H1 (cell line): ENCODE data around the gene LRPPRC. TPM values are rescaled to one million over a fixed set of nuclear protein-coding genes. Genes with fewer than 3 reads are reported as not detected.
A peak's percentile ranks its signal among the peaks of the same experiment; 100 is the strongest.

Experiments used
- CTCF ChIA-PET: fragments of 300-600 bp; sonication (Branson Sonifier 250); formaldehyde crosslinking; loops from one replicate; lab custom pipeline; 2021; ENCODE audit not compliant: partially characterized antibody; lab: Charles Lee
- POLR2A ChIA-PET: fragments of 300-600 bp; sonication (Branson Sonifier 250); formaldehyde crosslinking; loops from one replicate; lab custom pipeline; 2021; ENCODE audit warnings: inconsistent platforms; ENCODE audit not compliant: partially characterized antibody; lab: Charles Lee
- DNase-seq, 2 experiments: peaks; one replicate each; pipeline versions ENCODE4 v3.0.0 to v3.0.0-alpha.2; 2010 to 2022; ENCODE audit warnings: low spot score in 2 of 2, low read depth in 1 of 2, mixed read lengths in 1 of 2
- FAIRE-seq: peaks from 2 replicates; lab custom pipeline; 2011; peaks lifted over from hg19 to GRCh38; lab: Jason Lieb, UNC
- H2AFZ ChIP-seq: 2 replicates; pipeline ENCODE4 v1.8.1; 2012; ENCODE audit warnings: low read length, inconsistent platforms
- H2AK5ac ChIP-seq: 2 replicates; pipeline ENCODE4 v1.6.1; 2013; ENCODE audit warnings: low read depth, low read length
- H2BK120ac ChIP-seq: replicated peaks from 2 replicates; pipeline ENCODE3; 2013; ENCODE audit warnings: low read depth, low read length, inconsistent platforms
- H2BK12ac ChIP-seq: 2 replicates; pipeline ENCODE4 v1.6.1; 2013; ENCODE audit warnings: low read depth, low read length
- H2BK15ac ChIP-seq: 2 replicates; pipeline ENCODE4 v1.6.1; 2013; ENCODE audit warnings: low read length
- H2BK20ac ChIP-seq: 2 replicates; pipeline ENCODE4 v1.6.1; 2013; ENCODE audit warnings: low read length
- H2BK5ac ChIP-seq: 2 replicates; pipeline ENCODE4 v1.6.1; 2013; ENCODE audit warnings: low read depth, low read length
- H3K14ac ChIP-seq: 2 replicates; pipeline ENCODE4 v1.6.1; 2013; ENCODE audit warnings: inconsistent platforms; ENCODE audit not compliant: insufficient read length
- H3K18ac ChIP-seq: 2 replicates; pipeline ENCODE4 v1.6.1; 2013; ENCODE audit warnings: low read length; ENCODE audit errors: extremely low read depth
- H3K23ac ChIP-seq: 2 replicates; pipeline ENCODE4 v1.6.1; 2013; ENCODE audit warnings: inconsistent platforms; ENCODE audit not compliant: insufficient read length
- H3K23me2 ChIP-seq: 2 replicates; pipeline ENCODE4 v1.6.1; 2013; ENCODE audit warnings: low read depth, low read length
- H3K27ac ChIP-seq: 2 replicates; pipeline ENCODE4 v1.6.1; 2011; ENCODE audit warnings: low read depth, low read length, inconsistent platforms
- H3K27me3 ChIP-seq, 4 experiments: replicated peaks in 1 of 4; 1 replicate in 1 of 4; 2 replicates in 3 of 4; pipeline versions ENCODE4 v1.6.1 to v1.8.1; 2011 to 2013; ENCODE audit warnings: low read length in 3 of 4, mild to moderate bottlenecking in 3 of 4, inconsistent platforms in 2 of 4, mixed read lengths in 2 of 4, moderate library complexity in 1 of 4; ENCODE audit not compliant: control insufficient read depth in 3 of 4, insufficient read depth in 3 of 4; ENCODE audit errors: extremely low read depth in 1 of 4
- H3K36me3 ChIP-seq, 4 experiments: 2 replicates each; pipeline versions ENCODE4 v1.6.1 to v1.8.1; 2011 to 2013; ENCODE audit warnings: mild to moderate bottlenecking in 4 of 4, low read length in 3 of 4, moderate library complexity in 2 of 4, control low read depth in 1 of 4, inconsistent platforms in 1 of 4; ENCODE audit not compliant: insufficient read depth in 4 of 4, control insufficient read depth in 2 of 4
- H3K4ac ChIP-seq: replicated peaks from 2 replicates; pipeline ENCODE3; 2013; ENCODE audit warnings: low read length, low read depth, mixed read lengths, inconsistent platforms; ENCODE audit not compliant: insufficient read length
- H3K4me1 ChIP-seq, 4 experiments: replicated peaks in 1 of 4; 1 replicate in 1 of 4; 2 replicates in 3 of 4; pipeline versions ENCODE4 v1.6.1 to v1.8.1; 2011 to 2013; ENCODE audit warnings: low read length in 3 of 4, inconsistent platforms in 2 of 4, mixed read lengths in 1 of 4; ENCODE audit not compliant: insufficient read depth in 4 of 4, control insufficient read depth in 3 of 4
- H3K4me2 ChIP-seq, 2 experiments: 2 replicates each; pipeline versions ENCODE4 v1.6.1 to v1.8.1; 2011 to 2013; ENCODE audit warnings: low read depth in 2 of 2, low read length in 2 of 2, control low read depth in 1 of 2, inconsistent platforms in 1 of 2, mild to moderate bottlenecking in 1 of 2; ENCODE audit not compliant: insufficient read depth in 1 of 2
- H3K4me3 ChIP-seq, 4 experiments: fragments of 200-600, 300-600 bp in 1 of 4; sonication (generic), shearing (Covaris generic), sonication (Bioruptor Twin) in 1 of 4; 2 replicates each; pipeline versions ENCODE4 v1.5.1 to v1.8.1; 2011 to 2016; ENCODE audit warnings: low read length in 4 of 4, low read depth in 3 of 4, control low read depth in 2 of 4, inconsistent platforms in 2 of 4, mild to moderate bottlenecking in 2 of 4, mixed read lengths in 1 of 4, moderate library complexity in 1 of 4; ENCODE audit not compliant: insufficient read depth in 2 of 4; ENCODE audit errors: extremely low read depth in 1 of 4
- H3K56ac ChIP-seq: replicated peaks from 2 replicates; pipeline ENCODE3; 2013; ENCODE audit warnings: low read depth, mild to moderate bottlenecking, mixed read lengths, low read length, inconsistent platforms; ENCODE audit not compliant: insufficient read length
- H3K79me1 ChIP-seq: 2 replicates; pipeline ENCODE4 v1.6.1; 2013; ENCODE audit warnings: low read depth, low read length, control low read depth
- H3K79me2 ChIP-seq, 2 experiments: 2 replicates each; pipeline versions ENCODE4 v1.6.1 to v1.8.1; 2012 to 2013; ENCODE audit warnings: low read length in 2 of 2, mild to moderate bottlenecking in 2 of 2, inconsistent platforms in 1 of 2; ENCODE audit not compliant: insufficient read depth in 2 of 2, control insufficient read depth in 1 of 2
- H3K9ac ChIP-seq, 4 experiments: replicated peaks in 1 of 4; 1 replicate in 1 of 4; 2 replicates in 3 of 4; pipeline versions ENCODE4 v1.6.1 to v1.8.1; 2011 to 2013; ENCODE audit warnings: low read depth in 3 of 4, low read length in 3 of 4, control low read depth in 2 of 4, mild to moderate bottlenecking in 2 of 4, moderate library complexity in 2 of 4, inconsistent platforms in 1 of 4; ENCODE audit errors: extremely low read depth in 1 of 4
- H3K9me3 ChIP-seq, 2 experiments: 2 replicates each; pipeline versions ENCODE4 v1.6.1 to v1.8.1; 2012 to 2013; ENCODE audit warnings: mild to moderate bottlenecking in 2 of 2, moderate library complexity in 2 of 2, control low read depth in 1 of 2, inconsistent platforms in 1 of 2, low read depth in 1 of 2, low read length in 1 of 2, mixed read lengths in 1 of 2; ENCODE audit not compliant: insufficient read depth in 2 of 2
- H4K20me1 ChIP-seq, 2 experiments: replicated peaks in 1 of 2; 2 replicates each; pipeline versions ENCODE3 to v1.8.1; 2011 to 2013; ENCODE audit warnings: inconsistent platforms in 2 of 2, low read length in 2 of 2, mild to moderate bottlenecking in 1 of 2; ENCODE audit not compliant: insufficient read depth in 2 of 2, control insufficient read depth in 1 of 2
- H4K5ac ChIP-seq: 2 replicates; pipeline ENCODE4 v1.6.1; 2013; ENCODE audit warnings: low read length, low read depth, mixed read lengths, inconsistent platforms; ENCODE audit not compliant: insufficient read length
- H4K8ac ChIP-seq: 2 replicates; pipeline ENCODE4 v1.8.0; 2013; ENCODE audit warnings: mild to moderate bottlenecking, moderate library complexity, low read length, inconsistent platforms; ENCODE audit not compliant: insufficient read depth; ENCODE audit errors: extremely low read depth
- H4K91ac ChIP-seq: replicated peaks from 2 replicates; pipeline ENCODE3; 2013; ENCODE audit warnings: low read length, mixed read lengths, inconsistent platforms; ENCODE audit not compliant: insufficient read length
- CEBPB ChIP-seq: IDR thresholded peaks from 2 replicates; pipeline ENCODE4 v1.6.1; 2012; ENCODE audit warnings: low read depth, low read length
- SP4 ChIP-seq: IDR thresholded peaks from 2 replicates; pipeline ENCODE4 v1.6.1; 2012; ENCODE audit warnings: low read length, inconsistent platforms
- WGBS, 2 experiments: shearing (Covaris generic) in 1 of 2; methylation state at CpG; one replicate each; pipeline versions ENCODE4 v1.1.6 to v1.1.7; 2013 to 2015; ENCODE audit warnings: low lambda C conversion rate in 2 of 2, mixed read lengths in 2 of 2, inconsistent platforms in 1 of 2, low coverage in 1 of 2, missing lambda C conversion rate in 1 of 2; ENCODE audit not compliant: insufficient replicate concordance in 2 of 2, insufficient coverage in 1 of 2, insufficient read length in 1 of 2; ENCODE audit errors: extremely low coverage in 1 of 2, missing lambda C conversion rate in 1 of 2; 5-methylcytosine and 5-hydroxymethylcytosine counted together
- polyA plus RNA-seq, 7 experiments: library from polyadenylated mRNA; depleted of rRNA in 3 of 7; stranded (reverse) in 5 of 7; unstranded in 2 of 7; fragments of >200 nt in 5 of 7; fragments of 200-250 nt in 2 of 7; gene quantifications; 1 replicate in 5 of 7; 2 replicates in 1 of 7; 4 replicates in 1 of 7; pipeline versions ENCODE4 v1.2.1 to v1.2.3, GENCODE V29; 2011 to 2013; ENCODE audit warnings: missing spikeins in 2 of 7, mixed read lengths in 2 of 7
- total RNA-seq: library from RNA; stranded (reverse); fragmentation: NEBNext Ultra II Directional; extraction: Animal tissue kit (Norgen Biotek cat#: 25700); gene quantifications from 2 replicates; pipeline ENCODE4 v1.2.1, GENCODE V29; 2021

Gene LRPPRC
- total and polyA plus RNA-seq, 2 of the 8 experiments (the other 6 are each of a cell fraction or from before 2014, with no cell fraction given): 43.4 to 167 TPM

- Histone ChIP-seq H3K9ac (no peak overlapping the region), H2AK5ac (no peak overlapping the region), H3K27ac (no peak overlapping the region; the same call in 1 of the 2 replicates), H3K4me1 (peaks cover 4 to 14% (median 11%) of the 10 kb centered on the region in 4 experiments; a peak in 6 of 7 replicates), H2BK5ac (no peak overlapping the region), H2BK120ac (no peak overlapping the region), H2BK12ac (no peak overlapping the region), H2AFZ (no peak overlapping the region), H2BK15ac (no peak overlapping the region), H3K27me3 (no peaks in the 10 kb centered on the region), H3K79me1 (no peaks in the 10 kb centered on the region), H3K4me3 (peak overlapping the region in 1 of 4 experiments; percentile 6; a peak in 1 of 8 replicates), H3K23ac (no peak overlapping the region), H3K9me3 (no peaks in the 10 kb centered on the region), H4K5ac (peak overlapping the region; percentile 47), H2BK20ac (no peak overlapping the region), H4K91ac (no peak overlapping the region), H3K23me2 (no peaks in the 10 kb centered on the region), H3K79me2 (peaks cover 0 to 7% of the 10 kb centered on the region in 2 experiments; a peak in 1 of 4 replicates), H3K4ac (no peak overlapping the region), H4K20me1 (peaks cover 4% of the 10 kb centered on the region in 2 experiments), H3K18ac (no peak overlapping the region), H3K4me2 (peak overlapping the region; percentile 35 to 36; a peak in 2 of 4 replicates), H4K8ac (no peak overlapping the region), H3K56ac (no peak overlapping the region), H3K36me3 (peaks cover 11 to 97% (median 45%) of the 10 kb centered on the region in 4 experiments), H3K14ac (no peak overlapping the region)
- CTCF ChIA-PET: interaction anchor here (0.6 kb wide), 1 partner anchor 372 kb away, joined by 3 read pairs; no protein-coding TSS in a partner anchor
- POLR2A ChIA-PET: interaction anchor here (1.6 kb wide), 1 partner anchor 14 kb away, joined by 5 read pairs; no protein-coding TSS in a partner anchor
- WGBS, 2 experiments: 79% methylated on average over 3 of the region's 3 CpGs; no CpG with 5 or more reads in 1 of the 2 experiments
- no peak for DNase-seq
- FAIRE-seq: peak; percentile 19
- TF ChIP-seq SP4 (no peak), CEBPB (peak; percentile 74)
Observed at GRCh38 chr2:43945439-43945838, 50.4 kb downstream of the LRPPRC start.
